HepG2 (cell line): ENCODE results near the gene INHBC. TPM values are rescaled to one million over a fixed set of nuclear protein-coding genes. Genes with fewer than 3 reads are reported as not detected.

Experiments used
- ATAC-seq: fragments of 200-7000 bp; cut with Tn5 transposase; 3 replicates; pipeline ENCODE4 v1.9.1; 2020; ENCODE audit warnings: mild to moderate bottlenecking, moderate library complexity
- BruUV-seq: library from RNA; stranded (reverse); fragments of 400-500 nt; replicated peaks from 2 replicates; lab custom pipeline; 2021; lab: Mats Ljungman, UMichigan
- CTCF ChIA-PET: fragments of 300-600 bp; formaldehyde crosslinking; extraction: SDS; loops from one replicate; lab custom pipeline; 2021; ENCODE audit warnings: low total read pairs, inconsistent platforms, low intra/inter-chr PET ratio; lab: Yijun Ruan, JAX
- POLR2A ChIA-PET: fragments of 350-600 bp; sonication (Branson Sonifier 250); formaldehyde crosslinking; loops from one replicate; lab custom pipeline; 2020; ENCODE audit warnings: antibody characterized with exemption, inconsistent platforms; lab: Yijun Ruan, JAX
- DNase-seq: peaks from one replicate; pipeline ENCODE4 v3.0.0-alpha.2; 2015; ENCODE audit warnings: low spot score
- FAIRE-seq: peaks from 3 replicates; lab custom pipeline; 2011; peaks lifted over from hg19 to GRCh38; lab: Jason Lieb, UNC
- H2AFZ ChIP-seq: one replicate; pipeline ENCODE4 v1.6.1; 2011; ENCODE audit warnings: low read length, inconsistent platforms
- H3K27ac ChIP-seq: fragments of 300-600 bp; 3 replicates; pipeline ENCODE4 v1.8.0; 2011; ENCODE audit warnings: mixed run types, mild to moderate bottlenecking, mixed read lengths, low read length, inconsistent platforms; ENCODE audit not compliant: insufficient read depth; ENCODE audit errors: extremely low read length
- H3K27me3 ChIP-seq, 2 experiments: fragments of 200-600 bp in 1 of 2; 2 replicates in 1 of 2; 3 replicates in 1 of 2; pipeline versions ENCODE4 v1.6.0 to v1.8.0; 2011; ENCODE audit warnings: low read length in 2 of 2, mild to moderate bottlenecking in 2 of 2, moderate library complexity in 2 of 2, inconsistent platforms in 1 of 2; ENCODE audit not compliant: insufficient read depth in 2 of 2, control insufficient read depth in 1 of 2
- H3K36me3 ChIP-seq, 2 experiments: fragments of 200-600 bp in 1 of 2; replicated peaks in 1 of 2; 2 replicates in 1 of 2; 3 replicates in 1 of 2; pipeline versions ENCODE4 v1.5.1 to v1.8.0; 2011; ENCODE audit warnings: low read length in 2 of 2, inconsistent platforms in 1 of 2; ENCODE audit not compliant: insufficient read depth in 2 of 2, control insufficient read depth in 1 of 2
- H3K4me1 ChIP-seq: 2 replicates; pipeline ENCODE4 v1.5.1; 2012; ENCODE audit warnings: low read length, inconsistent platforms; ENCODE audit not compliant: insufficient read depth
- H3K4me2 ChIP-seq: 2 replicates; pipeline ENCODE4 v1.6.0; 2011; ENCODE audit warnings: low read depth, low read length, inconsistent platforms
- H3K4me3 ChIP-seq, 3 experiments: fragments of 200-600 bp in 1 of 3; sonication (generic), shearing (Covaris generic) in 1 of 3; replicated peaks in 1 of 3; 2 replicates each; pipeline ENCODE4 v1.5.1; 2011 to 2016; ENCODE audit warnings: low read length in 3 of 3, inconsistent platforms in 2 of 3, low read depth in 2 of 3, mild to moderate bottlenecking in 2 of 3, control low read depth in 1 of 3, mixed read lengths in 1 of 3; ENCODE audit not compliant: insufficient read depth in 1 of 3
- H3K79me2 ChIP-seq: one replicate; pipeline ENCODE4 v1.6.1; 2011; ENCODE audit warnings: low read length, inconsistent platforms; ENCODE audit not compliant: insufficient read depth
- H3K9ac ChIP-seq: 2 replicates; pipeline ENCODE4 v1.6.0; 2011; ENCODE audit warnings: mild to moderate bottlenecking, low read depth, low read length, inconsistent platforms; ENCODE audit not compliant: insufficient read depth
- H3K9me3 ChIP-seq: 2 replicates; pipeline ENCODE4 v1.5.1; 2012; ENCODE audit warnings: mild to moderate bottlenecking, low read length
- H4K20me1 ChIP-seq: 2 replicates; pipeline ENCODE4 v1.6.0; 2011; ENCODE audit warnings: inconsistent platforms, mild to moderate bottlenecking, low read length, moderate library complexity; ENCODE audit not compliant: insufficient read depth
- ZBTB33 ChIP-seq: sonication (generic); formaldehyde crosslinking; IDR thresholded peaks from 2 replicates; pipeline ENCODE4 v1.4.0; 2020; ENCODE audit warnings: missing genetic modification reagents
- ZNF646 ChIP-seq: sonication (generic); formaldehyde crosslinking; IDR thresholded peaks from 2 replicates; pipeline ENCODE4 v1.9.0; 2021; ENCODE audit warnings: mild to moderate bottlenecking, missing genetic modification reagents
- WGBS: methylation state at CpG from one replicate; pipeline ENCODE4 v1.1.6; 2017; ENCODE audit warnings: low lambda C conversion rate; 5-methylcytosine and 5-hydroxymethylcytosine counted together
- in situ Hi-C: cut with HindIII; loops from 2 replicates; pipeline ENCODE4 v1.10.0; 2017; ENCODE audit warnings: low pct_unique_long_range_greater_than_20kb; ENCODE audit not compliant: extremely low pct_ligation_motif_present
- intact Hi-C: fragments of 100-400 bp; cut with micrococcal nuclease; formaldehyde crosslinking; loops from one replicate; pipeline ENCODE4 v1.10.0; 2022; ENCODE audit not compliant: unreplicated experiment
- polyA plus RNA-seq, 8 experiments: library from polyadenylated mRNA; depleted of rRNA in 3 of 8; stranded (reverse) in 7 of 8; unstranded in 1 of 8; fragments of >200 nt; fragmentation: Illumina TruSeq in 4 of 8; extraction: Trizol in 4 of 8; gene quantifications; 2 replicates each; pipeline versions ENCODE4 v1.2.1 to v1.2.3, GENCODE V29; 2011 to 2016; ENCODE audit warnings: low read depth in 4 of 8, missing spikeins in 1 of 8, mixed read lengths in 1 of 8; ENCODE audit not compliant: insufficient read depth in 1 of 8
- total RNA-seq, 5 experiments: library from RNA; depleted of rRNA; stranded (reverse); fragments of >200 nt; fragmentation: Illumina TruSeq; extraction: Trizol; gene quantifications; 2 replicates each; pipeline ENCODE4 v1.2.3, GENCODE V29; 2016; ENCODE audit warnings: low read depth in 1 of 5

INHBC gene
- total and polyA plus RNA-seq, 2 of the 13 experiments (the other 11 are each of a cell fraction or from before 2014, with no cell fraction given): 1.8 to 13.8 TPM

GRCh38 chr12:57498132-57498502, 63.5 kb downstream of the INHBC start:
- peaks cover 10% of the 10 kb centered on the region for H3K4me1 ChIP-seq
- DNase-seq: no peak
- intact Hi-C loops: no loop called here
- CTCF ChIA-PET: no interaction called here
- no peak for TF ChIP-seq ZNF646 (CRISPR knock-in tag)
- TF ChIP-seq ZBTB33 (CRISPR knock-in tag): peak; percentile 35; the same call in 1 of the 2 replicates
- TF ChIP-seq, all 625 proteins: peak for 1
- POLR2A ChIA-PET: interaction anchor here (9.0 kb wide), 1 partner anchor 20 kb away, joined by 90 read pairs; the partner anchor contains the start of gene DDIT3
- H2AFZ ChIP-seq: no peak overlapping the region
- H3K27me3 ChIP-seq: no peaks in the 10 kb centered on the region
- in situ Hi-C loops: no loop called here
- WGBS: 96% methylated on average over 9 of the region's 9 CpGs
- H3K36me3 ChIP-seq: peaks cover 17 to 48% of the 10 kb centered on the region in 2 experiments; a peak in 4 of 5 replicates
- no peak for FAIRE-seq
- no peak overlapping the region for H3K9ac ChIP-seq
- H3K4me3 ChIP-seq: no peak overlapping the region
- no peaks in the 10 kb centered on the region for H4K20me1 ChIP-seq
- no peak for ATAC-seq
- H3K27ac ChIP-seq: no peak overlapping the region
- no peaks in the 10 kb centered on the region for H3K79me2 ChIP-seq
- no peaks in the 10 kb centered on the region for H3K9me3 ChIP-seq
- BruUV-seq: no TSS peak
- no peak overlapping the region for H3K4me2 ChIP-seq
